Sigmoid colon (tissue), 4 donors: ENCODE measurements around the gene NCAPD3.

Source experiments
- CTCF ChIP-seq, 4 experiments: fragments of 450-650 bp in 3 of 4; fragments of 200-600 bp in 1 of 4; IDR thresholded peaks; one replicate each; pipeline ENCODE4 v1.5.1; 2016 to 2019; ENCODE audit warnings: antibody characterized with exemption in 4 of 4, mild to moderate bottlenecking in 3 of 4, moderate library complexity in 2 of 4
- EP300 ChIP-seq, 4 donors: sonication (generic); formaldehyde crosslinking; IDR thresholded peaks; one replicate each; pipeline ENCODE4 v1.6.1; 2017; ENCODE audit warnings: antibody characterized with exemption in 4 of 4
- POLR2A ChIP-seq, 2 donors: fragments of 450-650 bp; IDR thresholded peaks; one replicate each; pipeline ENCODE4 v1.6.1; 2016; ENCODE audit warnings: antibody characterized with exemption in 2 of 2, mild to moderate bottlenecking in 2 of 2, moderate library complexity in 2 of 2
- POLR2AphosphoS5 ChIP-seq, 4 donors: sonication (generic); formaldehyde crosslinking; IDR thresholded peaks; one replicate each; pipeline ENCODE4 v1.6.1; 2017; ENCODE audit warnings: antibody characterized with exemption in 4 of 4

- TF ChIP-seq EP300 (IDR thresholded peaks at IDR 0.05) (no peak), CTCF (IDR thresholded peaks at IDR 0.05) (no peak), POLR2A (IDR thresholded peaks at IDR 0.05) (no peak), POLR2AphosphoS5 (IDR thresholded peaks at IDR 0.05) (no peak)
These were observed 59.0 kb downstream of the NCAPD3 start for GRCh38 chr11:134164490-134165370.
